Dermis microvascular lymphatic vessel endothelial cell (primary cell): ENCODE data around the gene TDRD15. TPM values are rescaled to one million over a fixed set of nuclear protein-coding genes. Genes with fewer than 3 reads are reported as not detected.
"Not testable (repeated sequence)": the region's sequence is repeated elsewhere in the genome, so short reads cannot be mapped to it uniquely, and the experiment has no call there.

Experiments used
- DNase-seq, 2 donors: peaks; one replicate each; pipeline versions ENCODE4 v3.0.0 to v3.0.0-alpha.2; 2010; ENCODE audit warnings: low read depth in 2 of 2
- total RNA-seq: library from RNA; depleted of rRNA; stranded (reverse); fragments of >200 nt; gene quantifications from 2 replicates; pipeline ENCODE4 v1.2.1, GENCODE V29; 2014

TDRD15 gene
- total RNA-seq: not detected in 2 replicates

DNA sequence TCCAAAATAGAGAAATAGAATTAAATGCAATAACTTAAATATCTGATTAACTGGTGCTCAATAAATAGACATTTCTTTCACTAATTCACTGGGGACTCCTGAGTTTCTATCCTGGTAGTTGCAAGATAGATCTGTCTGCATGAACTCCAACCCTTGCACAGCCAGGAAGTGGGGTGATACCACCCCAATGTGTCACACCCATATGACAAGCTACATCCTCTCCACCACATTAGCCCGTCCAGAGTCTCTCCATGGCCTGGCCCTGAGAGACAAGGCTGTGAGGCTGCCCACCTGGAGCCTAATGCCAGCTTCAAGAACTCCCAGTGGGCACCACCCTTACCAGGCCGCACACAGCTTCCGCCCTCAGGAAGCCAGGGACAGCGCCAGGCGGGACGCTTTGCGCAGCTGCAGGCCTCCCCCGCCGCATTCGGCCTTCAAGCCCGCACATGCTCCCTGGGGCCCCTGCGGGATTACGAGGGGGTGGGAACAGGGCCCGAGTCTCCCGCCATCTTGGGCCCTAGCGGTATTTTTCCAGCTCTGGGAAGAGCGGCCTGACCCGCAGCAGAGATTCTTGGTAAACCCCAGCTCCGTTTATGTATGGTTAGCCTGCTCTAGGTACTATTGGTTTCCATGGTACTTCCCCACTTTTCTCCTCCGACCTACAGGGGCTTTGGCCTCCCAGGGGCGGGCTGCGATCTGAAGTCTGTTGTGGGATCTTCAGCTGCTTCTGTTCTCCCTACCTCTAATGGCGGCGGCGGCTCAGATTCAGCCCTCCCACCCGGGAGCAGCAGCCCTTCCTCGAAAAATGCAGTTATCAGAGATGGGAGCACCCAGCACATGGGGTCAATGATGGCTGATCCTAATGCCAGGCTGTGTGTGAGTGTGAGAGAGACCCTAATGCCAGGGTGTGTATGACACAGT, at the start of gene TDRD15:
TSS of gene TDRD15 (plus strand) at position 496 of the 921 bp plus-strand sequence. CDS start 13,500 bp downstream, outside the sequence.
- no peak for DNase-seq

DNA sequence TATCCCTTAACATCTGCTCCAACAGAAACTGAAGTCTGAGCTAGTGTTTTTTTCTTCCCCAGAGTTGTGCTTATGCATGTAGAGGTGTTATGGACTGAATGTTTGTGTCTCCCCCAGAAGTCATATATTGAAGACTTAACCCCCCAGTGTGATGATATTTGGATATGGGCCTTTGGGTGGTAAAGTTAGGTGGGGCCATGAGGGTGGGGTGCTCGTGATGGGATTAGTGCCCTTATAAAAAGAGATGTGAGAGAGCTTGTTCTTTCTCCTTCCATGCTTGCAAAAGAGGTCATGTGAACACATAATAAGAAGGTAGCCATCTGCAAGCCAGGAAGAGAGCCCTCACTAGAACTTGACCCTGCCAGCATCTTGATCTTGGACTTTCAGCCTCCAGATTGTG, 45.5 kb upstream of the TDRD15 start:
- no peak for DNase-seq

DNA sequence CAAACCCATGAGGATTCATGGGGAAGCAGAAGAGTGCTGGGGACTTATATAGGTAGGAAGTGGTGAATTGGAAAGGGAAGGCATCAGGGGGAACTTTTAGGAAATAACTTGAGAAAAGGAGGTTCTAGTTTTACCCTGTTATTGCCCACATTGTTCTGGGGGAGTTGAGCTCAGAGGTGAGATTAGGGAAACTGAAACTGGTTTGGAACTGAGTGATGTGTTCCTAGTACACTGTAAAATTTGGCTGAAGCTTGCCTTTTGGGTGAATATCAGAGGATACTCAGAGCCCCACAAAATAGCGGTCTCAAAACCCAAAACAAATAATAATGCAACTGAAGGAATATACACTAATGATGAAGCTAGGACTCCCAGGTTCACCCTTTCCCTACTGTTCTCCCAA, 40.3 kb upstream of the TDRD15 start:
- DNase-seq: no peak

DNA sequence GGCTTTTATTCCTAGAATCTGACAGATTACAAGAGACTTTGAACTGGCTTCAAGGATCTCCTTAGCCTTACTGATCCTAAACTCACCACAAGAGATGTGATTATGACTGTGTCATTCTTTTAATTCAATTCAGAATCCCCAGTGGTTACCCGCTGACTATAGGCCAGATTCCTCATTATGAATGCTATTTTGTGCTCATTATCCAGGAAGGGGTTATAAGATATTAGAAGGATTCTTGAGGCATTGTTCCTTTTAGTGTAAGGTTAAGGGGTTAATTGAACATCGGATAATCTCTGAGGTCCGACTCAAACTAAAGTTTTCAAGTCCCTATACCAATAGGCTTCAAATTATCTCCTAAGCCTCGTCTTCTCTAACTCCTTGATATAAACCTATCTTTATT, 39.4 kb upstream of the TDRD15 start:
- no peak for DNase-seq

DNA sequence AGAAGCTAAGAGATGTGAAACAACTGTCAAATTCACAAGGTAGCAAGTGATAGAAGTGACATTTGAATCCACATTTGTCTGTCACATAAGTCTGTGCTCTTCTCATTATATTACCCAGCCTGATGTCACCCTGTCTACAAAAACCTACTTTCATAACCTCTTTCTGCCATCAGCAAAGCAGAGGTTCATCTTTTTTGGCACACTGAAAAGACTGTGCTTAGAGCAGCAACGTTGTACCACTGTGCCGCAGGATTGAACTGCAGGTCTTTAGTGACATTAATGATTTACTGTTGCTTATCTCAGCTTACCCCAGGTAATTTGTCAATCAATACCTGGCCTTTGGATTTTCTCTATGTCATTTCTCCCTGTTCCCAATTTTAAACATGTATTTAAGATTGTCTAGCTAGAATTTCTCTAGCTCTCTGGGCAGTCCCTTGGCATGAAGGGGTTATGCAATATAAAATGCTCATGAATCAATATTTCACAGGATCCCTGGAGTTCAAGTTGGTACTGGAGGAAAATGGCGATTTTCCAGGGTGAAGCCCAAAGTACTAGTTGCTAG, 31.4 kb upstream of the TDRD15 start:
- DNase-seq: no peak

DNA sequence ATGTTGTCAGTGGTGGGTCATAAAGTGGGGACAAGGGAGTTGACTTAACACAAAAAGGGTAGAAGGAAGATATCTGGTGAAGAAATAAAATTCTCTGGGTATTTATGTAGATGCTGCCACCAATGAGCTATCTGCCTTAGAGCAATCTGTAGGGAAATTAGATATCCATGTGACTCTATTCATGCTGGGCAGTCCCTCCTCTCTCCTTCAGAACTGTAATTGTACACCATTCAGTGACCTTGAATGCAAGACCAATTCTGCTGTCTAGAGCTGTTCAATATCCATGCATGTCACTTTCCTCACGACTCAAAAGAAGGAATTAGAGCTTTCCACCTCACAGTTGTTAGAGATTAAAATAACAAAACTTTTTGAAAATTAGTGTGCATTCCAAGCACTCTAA, 28.6 kb upstream of the TDRD15 start:
- DNase-seq: no peak

DNA sequence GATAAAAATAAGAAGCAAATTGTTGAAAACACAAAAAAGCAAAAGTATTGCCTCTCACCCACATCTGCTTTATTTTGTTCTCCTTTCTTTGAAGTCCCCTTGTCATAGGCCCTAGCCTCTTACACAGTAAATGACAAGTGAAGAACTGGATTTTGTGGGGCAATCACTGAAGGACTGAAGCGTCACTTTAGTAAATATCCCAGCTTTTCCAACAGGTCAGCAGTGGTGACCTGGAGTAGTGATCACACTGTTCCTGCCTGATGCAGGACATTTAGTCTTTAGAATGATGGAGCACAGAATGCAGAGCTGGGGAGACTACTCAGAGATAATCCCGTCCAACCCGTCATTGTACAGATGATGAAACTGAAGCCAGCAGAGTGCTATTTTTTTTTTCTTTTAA, 28.1 kb upstream of the TDRD15 start:
- DNase-seq: no peak

DNA sequence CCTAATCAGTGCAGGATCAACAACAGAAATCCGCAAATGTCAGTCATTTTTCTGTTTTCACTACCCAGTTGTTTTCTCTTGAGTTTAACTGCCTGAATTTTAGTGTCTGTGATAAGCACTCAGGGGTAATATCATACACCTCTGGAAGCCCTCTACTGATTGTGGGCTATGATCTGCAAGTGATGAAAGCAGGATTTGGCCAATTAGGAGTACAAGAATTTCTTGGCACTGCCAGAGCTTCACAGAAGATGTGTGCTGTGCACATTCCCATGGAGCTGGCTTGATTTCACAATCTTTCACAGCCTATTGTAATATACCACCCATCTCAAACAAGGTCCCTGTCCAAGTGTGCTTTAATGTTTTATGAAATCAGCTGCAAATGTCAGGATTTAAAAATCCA, 27.3 kb upstream of the TDRD15 start:
- no peak for DNase-seq

DNA sequence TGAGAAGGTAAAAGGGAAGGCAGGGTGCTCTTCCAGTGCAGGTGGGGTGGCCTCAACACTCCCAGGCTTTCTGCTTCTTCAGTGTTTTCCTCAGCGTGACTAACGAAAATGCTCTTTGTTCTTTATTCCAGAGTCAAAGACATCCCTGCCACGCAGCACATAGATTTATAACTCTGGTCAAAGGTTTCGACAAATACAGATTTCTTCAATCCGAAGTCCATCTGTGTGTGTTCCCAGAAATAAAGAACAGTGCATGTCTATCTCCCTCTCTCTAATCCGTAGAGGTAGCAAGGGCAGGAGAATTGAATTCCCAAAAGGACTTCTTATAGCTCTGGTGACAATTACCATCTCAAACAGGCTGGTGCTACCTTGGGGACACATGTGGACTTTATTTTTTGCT, 26.4 kb upstream of the TDRD15 start:
- no peak for DNase-seq

DNA sequence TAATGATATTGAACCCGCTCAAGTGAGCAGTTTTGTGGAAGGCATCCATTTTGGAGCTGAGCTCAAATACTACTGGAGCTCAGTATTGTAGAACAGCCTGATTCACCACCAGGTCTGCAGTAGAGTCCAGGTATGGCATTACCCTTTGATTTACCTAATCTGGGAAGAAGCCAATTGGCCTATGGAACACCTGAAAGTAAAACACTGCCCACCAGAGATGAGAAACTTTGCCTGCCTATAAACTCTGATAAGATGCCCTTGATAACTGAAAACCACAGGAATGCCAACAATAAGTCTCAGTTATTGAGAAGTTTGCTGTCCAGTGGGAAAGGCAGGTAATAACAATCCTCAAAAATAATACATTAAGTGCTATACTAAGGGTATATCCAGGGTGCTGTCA, 25.5 kb upstream of the TDRD15 start:
- DNase-seq: no peak

DNA sequence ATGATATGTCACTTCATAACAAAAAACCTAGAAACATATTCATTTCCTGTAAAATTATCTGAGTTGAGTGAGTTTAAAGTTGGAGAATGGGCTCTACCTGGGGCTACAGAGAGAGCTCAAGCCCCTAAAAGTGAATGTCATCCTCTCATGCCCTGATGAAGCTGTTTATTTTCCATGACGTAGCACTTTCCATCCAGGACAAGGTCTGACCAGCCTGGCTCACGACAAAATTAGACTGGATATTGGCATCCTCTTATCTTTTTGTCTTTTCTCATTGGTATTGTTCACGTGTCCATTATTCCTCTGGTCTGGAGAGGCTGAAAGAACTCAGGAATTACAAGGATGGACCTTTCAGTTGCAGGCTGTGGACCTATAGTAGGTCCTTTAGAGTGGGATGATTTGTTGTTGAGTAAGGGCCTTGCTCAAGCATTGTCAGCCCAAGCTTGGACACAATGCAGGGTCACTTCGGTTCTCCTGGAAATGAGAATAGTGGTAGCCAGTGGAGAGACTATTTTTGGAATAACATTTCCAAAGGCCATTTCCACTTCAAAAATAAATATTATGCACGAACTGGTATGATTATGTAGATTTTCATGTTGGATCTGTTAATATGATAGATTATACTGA, 24.4 kb upstream of the TDRD15 start:
- DNase-seq: no peak

DNA sequence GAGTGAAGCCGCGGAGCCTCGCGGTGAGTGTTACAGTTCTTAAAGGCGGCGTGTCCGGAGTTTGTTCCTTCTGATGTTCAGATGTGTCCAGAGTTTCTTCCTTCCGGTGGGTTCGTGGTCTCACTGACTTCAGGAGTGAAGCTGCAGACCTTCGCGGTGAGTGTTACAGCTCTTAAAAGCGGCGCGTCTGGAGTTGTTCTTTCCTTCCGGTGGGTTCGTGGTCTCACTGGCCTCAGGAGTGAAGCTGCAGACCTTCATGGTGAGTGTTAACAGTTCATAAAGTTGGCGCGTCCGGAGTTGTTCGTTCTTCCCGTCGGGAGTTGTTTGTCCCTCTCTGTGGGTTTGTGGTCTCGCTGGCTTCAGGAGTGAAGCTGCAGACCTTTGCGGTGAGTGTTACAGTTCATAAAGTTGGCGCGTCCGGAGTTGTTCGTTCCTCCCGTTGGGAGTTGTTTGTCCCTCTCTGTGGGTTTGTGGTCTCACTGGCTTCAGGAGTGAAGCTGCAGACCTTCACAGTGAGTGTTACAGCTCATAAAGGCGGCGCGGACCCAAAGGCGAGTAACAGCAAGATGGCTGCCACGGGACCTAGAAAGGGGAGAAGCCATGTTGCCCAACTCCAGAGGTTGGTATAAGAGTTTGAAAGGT, 22.1 kb upstream of the TDRD15 start:
- not testable (repeated sequence) for DNase-seq

DNA sequence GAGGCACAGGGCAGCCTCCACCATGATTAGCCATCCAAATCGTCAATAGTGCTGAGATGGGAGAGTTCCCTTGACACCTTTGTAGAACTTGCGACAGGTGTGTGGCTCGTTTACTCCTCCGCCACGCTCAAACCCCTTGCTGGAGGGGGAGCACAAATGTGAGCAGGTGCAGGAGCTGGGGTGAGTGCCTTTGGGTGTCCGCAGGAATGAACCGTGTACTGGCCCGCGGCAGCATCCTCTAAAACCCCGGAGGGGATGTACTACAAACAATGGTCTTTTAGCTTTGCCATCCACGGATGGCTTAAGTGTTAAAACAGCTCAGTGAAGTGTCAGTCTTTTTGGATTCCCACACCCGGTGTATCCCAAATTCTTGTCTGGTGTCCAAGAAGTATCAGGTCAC, 21.4 kb upstream of the TDRD15 start:
- DNase-seq: no peak

DNA sequence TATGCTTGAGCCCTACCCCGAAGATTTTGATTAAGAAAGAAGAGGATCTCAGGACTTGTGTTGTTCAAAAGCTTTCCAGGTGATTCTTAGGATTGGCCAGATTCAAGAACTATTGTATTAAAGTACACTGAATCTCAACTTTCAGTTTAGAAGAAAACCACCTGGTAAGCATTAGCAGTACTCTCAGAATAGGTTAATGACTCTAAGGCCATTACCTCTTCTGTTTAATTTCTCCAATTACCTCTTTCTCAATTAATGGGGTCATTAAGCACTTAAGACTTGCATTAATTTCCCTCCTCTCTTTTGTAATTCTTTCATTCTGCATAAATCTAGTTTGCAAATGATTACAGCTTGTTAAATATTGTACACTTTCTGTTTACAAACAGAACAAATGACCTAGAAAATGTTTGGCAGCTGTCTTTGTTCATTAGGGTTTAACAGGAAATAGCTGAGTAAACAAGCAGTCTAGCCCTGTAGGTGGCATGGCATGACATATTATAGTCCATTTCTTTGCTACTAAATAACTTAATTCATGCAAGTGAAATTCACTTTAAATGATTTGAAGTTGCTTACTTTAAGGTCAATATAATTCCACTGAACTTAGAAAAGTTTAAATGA, 20.4 kb upstream of the TDRD15 start:
- DNase-seq: peak; percentile 1 to 52

DNA sequence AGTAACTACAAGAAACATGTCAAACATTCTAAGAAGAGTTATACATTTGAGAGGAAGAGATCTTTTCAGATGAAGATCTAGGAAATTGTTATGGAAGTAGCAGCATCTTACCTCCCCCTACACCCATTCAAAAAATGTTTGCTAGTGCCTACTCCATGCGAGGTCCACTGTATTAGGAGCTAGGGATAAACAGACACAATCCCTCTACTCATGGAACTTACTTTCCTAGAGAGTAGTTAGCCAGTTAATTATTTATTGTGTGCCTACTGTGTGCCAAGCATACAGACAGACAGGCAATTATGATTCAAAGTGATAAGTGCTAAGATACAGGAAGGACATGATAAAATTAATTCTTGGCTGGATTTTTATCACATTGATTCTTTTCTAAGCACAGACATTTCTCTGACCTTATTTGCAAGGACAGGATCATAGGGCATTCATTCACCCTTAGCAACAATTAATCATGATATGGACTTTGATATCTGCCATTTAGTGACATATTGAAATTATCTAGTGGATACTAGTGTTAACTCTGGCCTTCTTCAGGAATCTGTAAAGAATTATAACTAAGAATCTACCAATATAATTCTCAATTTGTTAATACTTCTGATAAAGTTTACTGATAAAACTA, 19.6 kb upstream of the TDRD15 start:
- DNase-seq: no peak

DNA sequence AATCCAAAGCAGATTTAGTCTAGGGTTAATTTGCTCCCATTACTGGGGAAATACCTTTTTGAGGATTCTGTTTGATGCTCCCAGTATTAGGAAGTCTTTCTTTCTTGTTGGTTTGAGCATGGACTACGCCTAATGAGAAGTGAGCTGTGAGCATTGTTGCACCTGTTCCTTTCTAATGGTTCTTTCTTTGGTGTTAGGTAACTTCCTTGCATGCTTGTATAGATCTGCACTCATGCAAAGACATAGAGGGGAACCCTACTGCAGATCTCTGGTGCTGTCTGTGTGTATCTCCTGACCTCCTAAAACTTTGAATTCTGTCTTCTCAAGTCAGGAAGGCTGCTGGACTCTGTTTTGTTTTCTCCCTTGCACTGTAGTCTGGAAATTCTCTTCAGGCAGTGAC, 12.8 kb upstream of the TDRD15 start:
- DNase-seq: no peak

DNA sequence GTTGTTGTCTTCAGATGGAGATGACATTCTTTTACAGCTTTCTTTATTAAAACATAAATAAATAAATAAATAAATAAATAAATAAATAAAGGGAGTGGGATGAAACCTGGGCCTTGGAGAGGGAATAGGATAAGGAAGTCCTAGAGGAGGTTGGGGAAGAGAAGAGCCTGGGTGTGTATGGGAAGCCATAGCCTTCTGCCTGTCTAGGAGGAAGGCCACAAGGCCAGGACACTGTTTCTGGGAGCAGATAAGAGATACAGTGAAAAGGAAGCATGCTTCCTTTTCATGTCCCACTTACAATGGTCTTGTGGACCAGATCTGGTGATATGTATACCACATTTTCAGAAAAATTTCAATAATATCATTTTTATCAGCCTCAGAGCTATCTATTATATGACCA, 6.1 kb upstream of the TDRD15 start:
- DNase-seq: no peak

DNA sequence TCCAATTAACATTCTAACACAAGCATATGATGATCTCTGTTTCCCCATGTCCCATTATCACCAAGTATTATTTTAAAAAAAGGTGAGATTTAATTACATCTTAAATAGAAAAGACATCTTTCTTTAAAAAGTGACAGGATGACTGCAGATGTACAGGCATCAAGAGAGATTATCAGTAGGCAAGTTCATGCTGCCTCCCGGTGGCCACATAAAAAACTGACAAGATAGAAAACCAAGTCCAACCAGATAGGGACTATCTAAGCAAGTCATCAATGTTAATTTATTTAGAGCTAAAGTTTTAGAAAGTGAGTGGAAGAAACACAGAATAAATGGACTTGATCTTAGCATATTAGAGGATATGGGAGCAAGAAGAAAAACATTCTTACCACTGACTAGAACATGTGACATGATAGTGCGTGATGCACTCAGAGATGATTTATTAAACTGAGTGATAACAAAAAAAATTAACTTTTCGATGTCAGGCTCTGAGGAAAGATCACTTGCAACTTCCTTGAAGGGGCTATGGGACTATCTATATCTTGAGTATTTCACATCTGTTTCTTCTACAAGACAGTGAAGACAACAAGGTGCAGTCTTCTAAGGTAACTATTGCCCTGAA, 5.4 kb upstream of the TDRD15 start:
- peak; percentile 25 to 57 for DNase-seq

DNA sequence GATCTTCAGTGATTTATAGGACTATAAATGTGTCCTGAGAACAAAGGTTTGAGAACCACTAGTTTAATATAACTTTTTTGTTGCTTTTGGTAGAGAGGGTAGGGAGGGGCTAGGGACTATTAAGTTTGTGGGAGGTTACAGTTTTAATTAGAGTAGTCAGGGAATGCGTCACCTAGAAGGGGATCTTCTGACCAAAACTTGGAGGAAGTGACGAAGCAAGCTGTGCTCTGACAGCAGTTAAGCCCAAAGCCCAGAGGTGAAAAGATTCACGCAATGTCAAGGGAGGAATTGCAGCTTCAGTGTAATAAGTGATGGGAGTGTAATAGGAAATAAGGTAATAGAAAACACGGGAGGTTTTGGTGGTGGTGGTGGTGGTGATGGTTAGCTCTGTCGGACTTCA, 8.1 kb downstream of the TDRD15 start:
- DNase-seq: no peak

DNA sequence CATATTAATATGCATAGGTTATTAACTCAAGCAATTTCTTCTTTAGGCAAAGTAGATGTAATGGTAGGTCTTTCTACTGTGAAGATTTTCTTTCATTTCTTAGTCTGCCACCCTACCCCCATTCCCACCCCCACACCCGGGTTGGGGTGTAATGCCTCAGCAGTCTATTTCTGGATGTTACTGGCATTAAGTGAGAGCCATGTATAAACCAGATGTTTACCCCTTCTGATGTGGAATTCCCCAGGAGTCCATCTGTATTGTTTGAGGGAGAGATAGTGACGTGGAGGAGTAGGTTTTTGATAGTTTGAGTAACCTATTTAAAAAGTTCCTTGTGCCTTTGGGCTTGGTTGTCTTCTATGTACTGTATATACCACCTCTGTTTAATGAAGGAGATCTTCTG, 11.8 kb downstream of the TDRD15 start:
- DNase-seq: no peak

DNA sequence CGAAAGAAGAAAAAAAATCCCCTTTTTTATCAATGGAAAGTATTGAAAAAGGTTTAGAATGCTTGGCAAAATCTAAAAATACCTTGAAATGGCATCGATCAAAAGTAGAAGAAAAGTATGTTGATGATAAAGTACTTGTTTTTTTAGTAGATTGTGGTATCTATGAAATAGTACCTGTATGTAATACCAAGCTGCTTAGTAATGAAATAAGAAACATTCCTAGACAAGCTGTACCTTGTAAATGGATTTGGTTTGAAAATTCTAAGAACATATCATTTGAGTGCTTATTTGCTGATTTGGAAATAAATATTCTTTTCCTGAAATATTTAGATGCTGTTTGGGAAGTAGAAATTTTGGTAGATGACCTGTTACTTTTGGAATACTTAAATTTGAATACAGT, 18.4 kb downstream of the TDRD15 start:
- DNase-seq: no peak
